ENCODE data around the gene NHERF1. TPM values are rescaled to one million over a fixed set of nuclear protein-coding genes. Genes with fewer than 3 reads are reported as not detected.

Gene NHERF1
- total RNA-seq, 2 experiments from 2014 or later: 284 to 377 TPM

DNA sequence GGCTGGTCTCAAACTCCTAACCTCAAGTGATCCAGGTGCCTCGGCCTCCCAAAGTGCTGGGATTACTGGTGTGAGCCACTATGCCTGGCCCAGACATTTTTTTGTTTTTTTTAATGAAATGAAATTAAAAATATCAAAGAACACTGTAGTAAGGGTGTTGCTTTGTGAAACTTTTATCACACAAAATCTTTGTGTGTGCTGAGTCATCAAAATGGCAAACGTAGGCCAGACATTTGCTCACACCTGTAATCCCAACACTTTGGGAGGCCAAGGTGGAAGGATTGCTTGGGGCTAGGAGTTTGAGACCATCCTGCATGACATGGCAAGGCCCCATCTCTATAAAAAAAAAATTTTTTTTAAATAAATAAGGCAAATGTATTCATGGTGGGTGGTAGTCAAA is 18.0 kb downstream of the NHERF1 start:
- Mint-ChIP-seq H3K4me3 (no peak overlapping the region), H3K36me3 (peaks cover 36% of the 10 kb centered on the region), H3K27ac (no peak overlapping the region), H3K27me3 (no peaks in the 10 kb centered on the region), H3K4me1 (peaks cover 22% of the 10 kb centered on the region), H3K9me3 (ENCODE audit: low read depth) (no peaks in the 10 kb centered on the region)
- no peak for DNase-seq
- ATAC-seq: no peak
- CTCF ChIA-PET: no interaction called here

DNA sequence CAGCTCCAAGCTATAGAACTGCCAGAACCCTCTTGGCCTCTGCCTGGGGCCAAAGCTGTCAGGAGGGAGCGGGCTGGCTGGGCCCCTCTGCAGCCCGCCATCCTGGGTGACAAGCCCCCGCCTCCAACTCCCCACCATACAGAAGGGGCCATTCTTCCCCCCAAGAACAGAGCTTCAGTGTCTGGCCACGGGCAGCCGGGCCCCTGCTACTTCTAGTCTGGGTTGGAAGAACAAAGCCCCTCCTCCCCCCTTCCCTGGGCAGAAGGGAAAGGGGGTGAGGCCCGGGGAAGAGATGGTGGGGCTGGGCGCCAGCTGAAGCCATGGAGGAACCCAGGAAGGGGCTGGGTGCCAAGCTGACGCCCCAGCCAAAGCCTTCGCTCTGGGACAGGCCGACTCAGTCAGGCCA is 18.7 kb downstream of the NHERF1 start:
- Mint-ChIP-seq H3K9me3 (ENCODE audit: low read depth) (no peaks in the 10 kb centered on the region), H3K4me1 (peaks cover 22% of the 10 kb centered on the region), H3K4me3 (no peak overlapping the region), H3K27ac (no peak overlapping the region), H3K36me3 (peaks cover 41% of the 10 kb centered on the region), H3K27me3 (no peaks in the 10 kb centered on the region)
- ATAC-seq (no peak), DNase-seq (no peak)
- CTCF ChIA-PET: interaction anchor here (1.8 kb wide), 1 partner anchor 22 kb away, joined by 6 read pairs; no protein-coding TSS in a partner anchor

DNA sequence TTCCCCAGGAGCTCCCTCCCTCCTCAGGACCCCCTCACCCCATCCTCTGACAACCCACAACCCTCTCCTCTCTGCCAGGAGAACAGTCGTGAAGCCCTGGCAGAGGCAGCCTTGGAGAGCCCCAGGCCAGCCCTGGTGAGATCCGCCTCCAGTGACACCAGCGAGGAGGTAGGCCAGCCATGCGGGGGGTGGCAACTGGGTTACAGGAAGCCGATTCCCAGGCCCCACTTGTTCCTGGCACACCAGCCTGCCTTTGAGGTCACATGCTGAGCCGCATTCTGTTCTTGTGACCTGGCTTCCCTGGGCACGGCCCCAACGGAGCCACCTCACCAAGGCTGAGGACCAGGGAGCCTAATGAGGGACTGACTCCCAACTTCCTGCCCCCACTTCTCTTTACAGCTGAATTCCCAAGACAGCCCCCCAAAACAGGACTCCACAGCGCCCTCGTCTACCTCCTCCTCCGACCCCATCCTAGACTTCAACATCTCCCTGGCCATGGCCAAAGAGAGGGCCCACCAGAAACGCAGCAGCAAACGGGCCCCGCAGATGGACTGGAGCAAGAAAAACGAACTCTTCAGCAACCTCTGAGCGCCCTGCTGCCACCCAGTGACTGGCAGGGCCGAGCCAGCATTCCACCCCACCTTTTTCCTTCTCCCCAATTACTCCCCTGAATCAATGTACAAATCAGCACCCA is 19.8 kb downstream of the NHERF1 start:
- Mint-ChIP-seq H3K27me3 (no peaks in the 10 kb centered on the region), H3K4me1 (peaks cover 16% of the 10 kb centered on the region), H3K4me3 (no peak overlapping the region), H3K36me3 (peaks cover 38% of the 10 kb centered on the region), H3K9me3 (ENCODE audit: low read depth) (no peaks in the 10 kb centered on the region), H3K27ac (peak overlapping the region; percentile 68)
- no peak for ATAC-seq
- CTCF ChIA-PET: interaction anchor here (1.8 kb wide), 1 partner anchor 23 kb away, joined by 6 read pairs; no protein-coding TSS in a partner anchor
- DNase-seq: no peak

- no peak for ATAC-seq
- Mint-ChIP-seq H3K4me3 (no peak overlapping the region), H3K9me3 (ENCODE audit: low read depth) (no peaks in the 10 kb centered on the region), H3K27me3 (no peaks in the 10 kb centered on the region), H3K4me1 (peaks cover 18% of the 10 kb centered on the region), H3K36me3 (peaks cover 37% of the 10 kb centered on the region), H3K27ac (peak overlapping the region; percentile 68)
- DNase-seq: no peak
- CTCF ChIA-PET: interaction anchor here (1.2 to 8.5 kb wide), 5 partner anchors 12 to 112 kb away, joined by 3 to 206 read pairs (median 17); partner anchors contain the start of gene RAB37
These were observed 20.3 kb downstream of the NHERF1 start for GRCh38 chr17:74768763-74769114.

- Mint-ChIP-seq H3K27ac (no peak overlapping the region), H3K36me3 (peaks cover 42% of the 10 kb centered on the region)
- CTCF ChIA-PET: interaction anchor here (0.8 to 8.5 kb wide), 8 partner anchors 10 to 112 kb away, joined by 3 to 206 read pairs (median 10); partner anchors contain the start of gene RAB37
These were observed 20.9 kb downstream of the NHERF1 start for GRCh38 chr17:74769266-74769855.

GRCh38 chr17:74769856-74770497 is 21.5 kb downstream of the NHERF1 start:
- DNase-seq (no peak), ATAC-seq (no peak)
- Mint-ChIP-seq H3K36me3 (peaks cover 39% of the 10 kb centered on the region), H3K4me3 (no peak overlapping the region), H3K4me1 (peaks cover 22% of the 10 kb centered on the region), H3K27ac (peak overlapping the region; percentile 67), H3K27me3 (no peaks in the 10 kb centered on the region), H3K9me3 (ENCODE audit: low read depth) (no peaks in the 10 kb centered on the region)
- CTCF ChIA-PET: interaction anchor here (0.8 to 8.5 kb wide), 11 partner anchors 9 to 113 kb away, joined by 3 to 206 read pairs (median 5); partner anchors contain the start of gene RAB37

More at GRCh38 chr17:74769266-74769855, 20.9 kb downstream of the NHERF1 start:
- Mint-ChIP-seq H3K9me3 (ENCODE audit: low read depth) (no peaks in the 10 kb centered on the region), H3K27me3 (no peaks in the 10 kb centered on the region), H3K4me3 (no peak overlapping the region), H3K4me1 (peaks cover 22% of the 10 kb centered on the region)
- no peak for DNase-seq
- ATAC-seq: no peak

GRCh38 chr17:74770498-74771318 is 22.3 kb downstream of the NHERF1 start:
- DNase-seq (peak; percentile 81), ATAC-seq (peak; percentile 78)
- Mint-ChIP-seq H3K4me3 (no peak overlapping the region), H3K9me3 (ENCODE audit: low read depth) (no peaks in the 10 kb centered on the region), H3K36me3 (peaks cover 36% of the 10 kb centered on the region), H3K27ac (peak overlapping the region; percentile 67), H3K4me1 (peaks cover 28% of the 10 kb centered on the region), H3K27me3 (no peaks in the 10 kb centered on the region)
- CTCF ChIA-PET: interaction anchor here (0.9 to 8.5 kb wide), 14 partner anchors 9 to 205 kb away, joined by 3 to 206 read pairs (median 4); partner anchors contain the start of gene RAB37

- Mint-ChIP-seq H3K4me3 (no peak overlapping the region), H3K36me3 (peaks cover 34% of the 10 kb centered on the region), H3K4me1 (peaks cover 29% of the 10 kb centered on the region), H3K27me3 (no peaks in the 10 kb centered on the region), H3K9me3 (ENCODE audit: low read depth) (no peaks in the 10 kb centered on the region), H3K27ac (peak overlapping the region; percentile 15)
- no peak for DNase-seq
- ATAC-seq: no peak
- CTCF ChIA-PET: interaction anchor here (0.9 to 8.5 kb wide), 13 partner anchors 8 to 205 kb away, joined by 3 to 206 read pairs (median 5); partner anchors contain the start of gene RAB37
These were observed 23.0 kb downstream of the NHERF1 start for GRCh38 chr17:74771319-74771914.

- DNase-seq: no peak
- no peaks in the 10 kb centered on the region for H3K9me3 Mint-ChIP-seq (ENCODE audit: low read depth)
- H3K4me3 Mint-ChIP-seq: no peak overlapping the region
- H3K4me1 Mint-ChIP-seq: peaks cover 32% of the 10 kb centered on the region
- no peak for ATAC-seq
- no peak overlapping the region for H3K27ac Mint-ChIP-seq
- peaks cover 31% of the 10 kb centered on the region for H3K36me3 Mint-ChIP-seq
- CTCF ChIA-PET: interaction anchor here (3.0 to 8.5 kb wide), 4 partner anchors 16 to 115 kb away, joined by 17 to 206 read pairs (median 40); partner anchors contain the start of gene RAB37
- no peaks in the 10 kb centered on the region for H3K27me3 Mint-ChIP-seq
These were observed 23.6 kb downstream of the NHERF1 start for GRCh38 chr17:74772053-74772452.

GRCh38 chr17:74773414-74773813 is 25.0 kb downstream of the NHERF1 start:
- no peaks in the 10 kb centered on the region for H3K9me3 Mint-ChIP-seq (ENCODE audit: low read depth)
- H3K27ac Mint-ChIP-seq: no peak overlapping the region
- H3K4me3 Mint-ChIP-seq: peak overlapping the region; percentile 33
- CTCF ChIA-PET: interaction anchor here (0.9 to 8.5 kb wide), 4 partner anchors 17 to 114 kb away, joined by 3 to 206 read pairs (median 26); partner anchors contain the start of gene NHERF1
- H3K36me3 Mint-ChIP-seq: peaks cover 32% of the 10 kb centered on the region
- ATAC-seq: no peak
- H3K4me1 Mint-ChIP-seq: peaks cover 44% of the 10 kb centered on the region
- no peaks in the 10 kb centered on the region for H3K27me3 Mint-ChIP-seq
- no peak for DNase-seq

GRCh38 chr17:74773871-74774286 is 25.5 kb downstream of the NHERF1 start:
- Mint-ChIP-seq H3K36me3 (peaks cover 29% of the 10 kb centered on the region), H3K9me3 (ENCODE audit: low read depth) (no peaks in the 10 kb centered on the region), H3K4me3 (peak overlapping the region; percentile 33), H3K27ac (peak overlapping the region; percentile 60), H3K27me3 (no peaks in the 10 kb centered on the region), H3K4me1 (peaks cover 44% of the 10 kb centered on the region)
- DNase-seq: no peak
- CTCF ChIA-PET: interaction anchor here (0.9 to 8.5 kb wide), 6 partner anchors 18 to 116 kb away, joined by 3 to 206 read pairs (median 12); partner anchors contain the start of gene NHERF1
- ATAC-seq: no peak

GRCh38 chr17:74775409-74776043 is 27.1 kb downstream of the NHERF1 start:
- Mint-ChIP-seq H3K4me1 (peaks cover 56% of the 10 kb centered on the region), H3K9me3 (ENCODE audit: low read depth) (no peaks in the 10 kb centered on the region), H3K4me3 (peak overlapping the region; percentile 99), H3K27me3 (no peaks in the 10 kb centered on the region), H3K27ac (peak overlapping the region; percentile 86), H3K36me3 (peaks cover 26% of the 10 kb centered on the region)
- ATAC-seq (no peak), DNase-seq (no peak)
- CTCF ChIA-PET: interaction anchor here (0.8 to 9.1 kb wide), 11 partner anchors 16 to 209 kb away, joined by 3 to 206 read pairs (median 10); partner anchors contain the start of genes NHERF1 and RAB37
